Smooth muscle cell (in vitro differentiated cells): ENCODE data around the gene DGKD. TPM values are rescaled to one million over a fixed set of nuclear protein-coding genes. Genes with fewer than 3 reads are reported as not detected.

ENCODE experiments used
- DNase-seq: peaks from one replicate; lab custom pipeline; 2025; ENCODE audit not compliant: unreplicated experiment; lab: John Stamatoyannopoulos, UW
- H2AFZ ChIP-seq: fragments of 200-600 bp; sonication (generic); 2 replicates; pipeline ENCODE4 v1.6.0; 2016; ENCODE audit warnings: antibody characterized with exemption, low read depth, mild to moderate bottlenecking
- H3F3A ChIP-seq: fragments of 200-600 bp; sonication (generic); 2 replicates; pipeline ENCODE4 v1.6.0; 2017; ENCODE audit warnings: antibody characterized with exemption, low read depth
- H3K27ac ChIP-seq: fragments of 200-600 bp; sonication (generic); 2 replicates; pipeline ENCODE4 v1.5.1; 2016; ENCODE audit warnings: low read depth, mild to moderate bottlenecking
- H3K27me3 ChIP-seq: fragments of 200-600 bp; sonication (generic); 2 replicates; pipeline ENCODE4 v1.6.1; 2016; ENCODE audit warnings: low read depth, mild to moderate bottlenecking
- H3K36me3 ChIP-seq: fragments of 200-600 bp; sonication (generic); 2 replicates; pipeline ENCODE4 v1.5.1; 2016; ENCODE audit warnings: low read depth
- H3K4me1 ChIP-seq: fragments of 200-600 bp; sonication (generic); 2 replicates; pipeline ENCODE4 v1.5.1; 2016; ENCODE audit warnings: low read depth
- H3K4me2 ChIP-seq: fragments of 200-600 bp; sonication (generic); 2 replicates; pipeline ENCODE4 v1.6.0; 2016; ENCODE audit warnings: mild to moderate bottlenecking
- H3K4me3 ChIP-seq: fragments of 200-600 bp; sonication (generic); 2 replicates; pipeline ENCODE4 v1.5.1; 2016; ENCODE audit warnings: mild to moderate bottlenecking
- H3K79me2 ChIP-seq: fragments of 200-600 bp; sonication (generic); 2 replicates; pipeline ENCODE4 v1.6.0; 2016; ENCODE audit warnings: low read depth, mild to moderate bottlenecking
- H3K9ac ChIP-seq: fragments of 200-600 bp; sonication (generic); 2 replicates; pipeline ENCODE4 v1.6.0; 2016; ENCODE audit warnings: low read depth
- H3K9me3 ChIP-seq: fragments of 200-600 bp; sonication (generic); replicated peaks from 2 replicates; pipeline ENCODE4 v1.5.1; 2016; ENCODE audit warnings: low read depth
- H4K20me1 ChIP-seq: fragments of 200-600 bp; sonication (generic); 2 replicates; pipeline ENCODE4 v1.6.0; 2016; ENCODE audit warnings: low read depth
- CTCF ChIP-seq: fragments of 200-600 bp; sonication (generic); IDR thresholded peaks from 2 replicates; pipeline ENCODE4 v1.5.1; 2017; ENCODE audit warnings: borderline replicate concordance, mild to moderate bottlenecking, antibody characterized with exemption; ENCODE audit not compliant: insufficient read depth, poor library complexity, severe bottlenecking
- whole genome bisulfite sequencing: methylation state at CpG from one replicate; pipeline ENCODE4 v1.1.7; 2016; ENCODE audit warnings: low lambda C conversion rate; 5-methylcytosine and 5-hydroxymethylcytosine counted together
- polyA plus RNA-seq: library from polyadenylated mRNA; unstranded; fragments of >200 nt; fragmentation: Nextera tagmentation; extraction: Ambion mirVana; gene quantifications from 2 replicates; pipeline ENCODE4 v1.2.1, GENCODE V29; 2016
- total RNA-seq: library from RNA; depleted of rRNA; stranded (reverse); fragments of >200 nt; gene quantifications from 2 replicates; pipeline ENCODE4 v1.2.3, GENCODE V29; 2014

The DGKD gene
- total and polyA plus RNA-seq, 2 experiments from 2014 or later, result 12.2 to 14.2 TPM

DNA sequence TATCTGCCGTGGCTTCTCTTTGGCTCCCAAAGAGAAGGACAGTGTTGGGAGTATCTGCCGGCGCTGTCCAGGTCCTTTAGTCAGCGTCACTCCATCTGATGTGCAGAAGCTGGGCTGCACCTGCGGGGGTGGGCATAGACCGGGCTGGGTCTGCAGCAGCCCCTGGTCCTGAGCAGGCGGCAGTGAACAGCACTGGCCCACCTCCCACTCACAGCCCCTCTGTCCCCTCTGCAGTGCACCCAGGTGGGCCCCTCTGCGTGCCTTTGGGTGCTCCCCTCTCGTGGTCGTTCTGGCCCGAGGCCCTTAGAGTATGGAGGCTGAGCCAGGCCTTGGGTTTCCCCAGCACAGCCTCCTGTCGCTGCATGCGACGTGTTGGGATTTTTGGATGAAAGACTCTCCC is 116.5 kb downstream of the DGKD start:
- Histone ChIP-seq H3K4me3 (no peak overlapping the region), H3K4me2 (no peak overlapping the region), H3K4me1 (no peaks in the 10 kb centered on the region), H3F3A (no peaks in the 10 kb centered on the region), H2AFZ (no peak overlapping the region), H3K9me3 (no peaks in the 10 kb centered on the region), H3K9ac (no peak overlapping the region), H3K36me3 (peaks cover 3% of the 10 kb centered on the region), H3K27me3 (no peaks in the 10 kb centered on the region), H3K27ac (no peak overlapping the region), H4K20me1 (no peaks in the 10 kb centered on the region), H3K79me2 (no peaks in the 10 kb centered on the region)
- no peak for TF ChIP-seq CTCF
- DNase-seq, result no peak
- 94% methylated on average over 14 of the region's 14 CpGs for WGBS

- Histone ChIP-seq H3K4me1 (no peaks in the 10 kb centered on the region), H4K20me1 (no peaks in the 10 kb centered on the region), H3F3A (no peaks in the 10 kb centered on the region), H3K4me2 (no peak overlapping the region), H3K36me3 (no peaks in the 10 kb centered on the region), H3K27me3 (no peaks in the 10 kb centered on the region), H3K79me2 (no peaks in the 10 kb centered on the region), H3K27ac (no peak overlapping the region), H3K4me3 (no peak overlapping the region), H3K9ac (no peak overlapping the region), H3K9me3 (no peaks in the 10 kb centered on the region), H2AFZ (no peak overlapping the region)
- 97% methylated on average over 12 of the region's 12 CpGs for WGBS
- DNase-seq, result no peak
- no peak for TF ChIP-seq CTCF
Measured at GRCh38 chr2:233471291-233472035, 117.2 kb downstream of the DGKD start.

DNA sequence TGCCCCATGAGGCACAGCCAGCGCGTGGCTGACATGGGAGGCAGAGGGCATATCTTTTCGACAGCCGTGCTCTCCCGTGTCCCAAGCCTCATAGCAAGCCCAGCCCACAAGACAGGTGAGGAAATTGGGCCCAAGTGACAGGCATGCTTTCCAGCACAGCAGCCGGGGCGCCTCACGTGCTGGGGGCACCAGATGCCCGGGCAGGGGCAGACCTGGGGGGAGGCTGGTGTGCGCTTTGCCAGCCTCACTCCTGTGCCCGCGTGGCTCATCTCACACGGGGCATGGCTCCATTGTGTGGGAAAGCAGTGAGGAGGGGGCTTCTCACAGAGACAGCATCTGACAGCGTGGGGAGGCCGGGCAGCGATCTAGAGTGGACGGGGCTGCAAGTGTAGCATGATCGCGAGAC is 119.1 kb downstream of the DGKD start:
- no peaks in the 10 kb centered on the region for H3F3A ChIP-seq
- no peak overlapping the region for H3K27ac ChIP-seq
- H3K4me1 ChIP-seq, result no peaks in the 10 kb centered on the region
- no peaks in the 10 kb centered on the region for H3K79me2 ChIP-seq
- H3K27me3 ChIP-seq, result no peaks in the 10 kb centered on the region
- TF ChIP-seq CTCF, result no peak
- no peaks in the 10 kb centered on the region for H3K36me3 ChIP-seq
- DNase-seq, result no peak
- WGBS, result 96% methylated on average over 19 of the region's 19 CpGs
- no peak overlapping the region for H3K9ac ChIP-seq
- H3K4me3 ChIP-seq, result no peak overlapping the region
- no peak overlapping the region for H3K4me2 ChIP-seq
- H3K9me3 ChIP-seq, result no peaks in the 10 kb centered on the region
- no peak overlapping the region for H2AFZ ChIP-seq
- no peaks in the 10 kb centered on the region for H4K20me1 ChIP-seq

DNA sequence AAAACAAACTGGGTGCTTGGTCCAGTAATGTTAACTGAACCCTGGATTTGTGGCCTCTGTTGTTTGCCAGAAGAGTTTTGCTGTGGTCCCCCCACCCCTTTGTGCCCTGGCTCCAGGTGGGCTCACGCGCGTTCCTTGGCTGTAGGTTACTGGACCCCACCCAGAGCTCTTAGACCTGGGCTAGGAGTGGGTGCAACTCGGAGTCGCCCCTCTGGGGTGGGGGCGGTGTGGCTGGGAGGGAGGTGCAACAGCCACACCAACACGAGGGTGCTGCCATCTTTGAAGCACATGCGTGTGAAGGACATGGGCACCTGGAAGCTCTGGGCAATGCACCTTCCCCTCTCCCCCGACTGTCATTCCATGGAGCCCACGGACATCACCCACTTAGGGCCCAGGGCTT is 119.6 kb downstream of the DGKD start:
- no peaks in the 10 kb centered on the region for H3K36me3 ChIP-seq
- no peak for DNase-seq
- H3K9ac ChIP-seq, result no peak overlapping the region
- no peaks in the 10 kb centered on the region for H4K20me1 ChIP-seq
- no peak overlapping the region for H3K4me3 ChIP-seq
- no peak overlapping the region for H3K4me2 ChIP-seq
- H3K79me2 ChIP-seq, result no peaks in the 10 kb centered on the region
- H3K9me3 ChIP-seq, result no peaks in the 10 kb centered on the region
- 94% methylated on average over 10 of the region's 10 CpGs for WGBS
- no peaks in the 10 kb centered on the region for H3K27me3 ChIP-seq
- H3K27ac ChIP-seq, result no peak overlapping the region
- H3K4me1 ChIP-seq, result no peaks in the 10 kb centered on the region
- no peak overlapping the region for H2AFZ ChIP-seq
- no peaks in the 10 kb centered on the region for H3F3A ChIP-seq
- TF ChIP-seq CTCF, result no peak
